A375 (cell line): ENCODE data around the gene HNRNPA2B1. TPM values are rescaled to one million over a fixed set of nuclear protein-coding genes. Genes with fewer than 3 reads are reported as not detected.

ENCODE experiments used
- total RNA-seq: library from RNA; depleted of rRNA; stranded (reverse); fragments of >200 nt; shearing (Covaris generic); gene quantifications from 2 replicates; pipeline ENCODE4 v1.2.3, GENCODE V29; 2014; rRNA removed

HNRNPA2B1 gene
- 478 and 506 TPM in 2 replicates for total RNA-seq

GRCh38 chr7:26200444-26201246 is at the start of gene HNRNPA2B1:
HNRNPA2B1 (minus strand) TSS chr7:26200746; CDS start chr7:26200577, 169 bp downstream.

GRCh38 chr7:26201247-26202018 is 887 bp upstream of the HNRNPA2B1 start, which contains the start of gene CBX3:
CBX3 (plus strand) TSS chr7:26201745; CDS start chr7:26202999, 1,254 bp downstream.

GRCh38 chr7:26151953-26152781 is 48.4 kb downstream of the HNRNPA2B1 start, which contains the start of gene NFE2L3:
NFE2L3 (plus strand) TSS chr7:26152198; CDS start chr7:26152499, 301 bp downstream.

Other genes with a start within 250 kb of the HNRNPA2B1 start
- gene NFE2L3, start 48.5 kb downstream of the HNRNPA2B1 start, total RNA-seq, result 22.6 and 22.7 TPM in 2 replicates
- 213 and 249 TPM in 2 replicates for gene CBX3, start 999 bp upstream of the HNRNPA2B1 start, total RNA-seq
- gene SNX10, start 91.1 kb upstream of the HNRNPA2B1 start, total RNA-seq, result 12.2 and 21.6 TPM in 2 replicates